ENCODE data around the gene TPGS1. TPM values are rescaled to one million over a fixed set of nuclear protein-coding genes. Genes with fewer than 3 reads are reported as not detected.

TPGS1 gene
- total RNA-seq, 5 donors from 2014 or later (not counting 1 experiment from before 2014, with no cell fraction given): 22.2 to 44.4 (median 39.4) TPM

GRCh38 chr19:498977-499623, 8.2 kb upstream of the TPGS1 start:
- no peaks in the 10 kb centered on the region for H3K36me3 ChIP-seq (ENCODE audit: control insufficient read depth in 2 of 2, extremely low read depth in 1 of 2, insufficient read depth in 1 of 2, low read length in 1 of 2)
- no peak overlapping the region for H3K27ac Mint-ChIP-seq
- H3K4me3 Mint-ChIP-seq: peak overlapping the region in 1 of 3 donors; percentile 67
- DNase-seq: no peak
- H3K4me3 ChIP-seq (ENCODE audit: control insufficient read depth in 1 of 2, extremely low read depth in 1 of 2, low read length in 1 of 2): no peak overlapping the region
- no peaks in the 10 kb centered on the region for H3K9me3 ChIP-seq
- CTCF ChIA-PET: no interaction called here
- H3K9me3 Mint-ChIP-seq: no peaks in the 10 kb centered on the region
- H3K27me3 Mint-ChIP-seq: peaks cover 11 to 16% of the 10 kb centered on the region in 2 donors
- peaks cover 3% of the 10 kb centered on the region for H3K36me3 Mint-ChIP-seq
- H3K4me1 Mint-ChIP-seq: peaks cover 3 to 10% (median 10%) of the 10 kb centered on the region in 3 donors
- peaks cover 0 to 23% of the 10 kb centered on the region in 2 experiments for H3K4me1 ChIP-seq (ENCODE audit: control insufficient read depth in 1 of 2, extremely low read depth in 1 of 2, insufficient read depth in 2 of 2, low read length in 2 of 2)
- POLR2A ChIA-PET: no interaction called here
- ATAC-seq (replicated peaks in 1 of 4): no peak
- no peak overlapping the region for H3K27ac ChIP-seq (ENCODE audit: low read length)
- WGBS (ENCODE audit: insufficient coverage): 81% methylated on average over 26 of the region's 31 CpGs
- peaks cover 4 to 45% of the 10 kb centered on the region in 2 experiments for H3K27me3 ChIP-seq (replicated peaks in 1 of 2; ENCODE audit: control insufficient read depth in 2 of 2, extremely low read depth in 1 of 2, insufficient read depth in 2 of 2, low read length in 1 of 2)

- WGBS (ENCODE audit: insufficient coverage): 77% methylated on average over 11 of the region's 17 CpGs
- CTCF ChIA-PET: no interaction called here
- DNase-seq (no peak), ATAC-seq (replicated peaks in 1 of 4) (no peak)
- no peak overlapping the region for H3K27ac ChIP-seq (ENCODE audit: low read length)
- H3K36me3 Mint-ChIP-seq: peaks cover 3% of the 10 kb centered on the region
- peaks cover 0 to 22% of the 10 kb centered on the region in 2 experiments for H3K4me1 ChIP-seq (ENCODE audit: control insufficient read depth in 1 of 2, extremely low read depth in 1 of 2, insufficient read depth in 2 of 2, low read length in 2 of 2)
- no peaks in the 10 kb centered on the region for H3K9me3 ChIP-seq
- POLR2A ChIA-PET: no interaction called here
- no peak overlapping the region for H3K4me3 Mint-ChIP-seq
- H3K27ac Mint-ChIP-seq: no peak overlapping the region
- H3K4me1 Mint-ChIP-seq: peaks cover 7 to 17% (median 17%) of the 10 kb centered on the region in 3 donors
- no peaks in the 10 kb centered on the region for H3K36me3 ChIP-seq (ENCODE audit: control insufficient read depth in 2 of 2, extremely low read depth in 1 of 2, insufficient read depth in 1 of 2, low read length in 1 of 2)
- peaks cover 7 to 13% of the 10 kb centered on the region in 2 donors for H3K27me3 Mint-ChIP-seq
- peaks cover 4 to 26% of the 10 kb centered on the region in 2 experiments for H3K27me3 ChIP-seq (replicated peaks in 1 of 2; ENCODE audit: control insufficient read depth in 2 of 2, extremely low read depth in 1 of 2, insufficient read depth in 2 of 2, low read length in 1 of 2)
- no peak overlapping the region for H3K4me3 ChIP-seq (ENCODE audit: control insufficient read depth in 1 of 2, extremely low read depth in 1 of 2, low read length in 1 of 2)
- no peaks in the 10 kb centered on the region for H3K9me3 Mint-ChIP-seq
Measured at GRCh38 chr19:501646-502045, 5.7 kb upstream of the TPGS1 start.

- Mint-ChIP-seq H3K27me3 (peaks cover under 1 to 1% of the 10 kb centered on the region in 2 donors), H3K27ac (no peak overlapping the region), H3K4me1 (peaks cover 23 to 34% (median 27%) of the 10 kb centered on the region in 3 donors), H3K9me3 (no peaks in the 10 kb centered on the region), H3K36me3 (no peaks in the 10 kb centered on the region), H3K4me3 (no peak overlapping the region)
- ChIA-PET POLR2A (no interaction called here), CTCF (interaction anchor here in 1 of 2 donors (1.1 kb wide), 1 partner anchor 9 kb away, joined by 3 read pairs; no protein-coding TSS in a partner anchor)
- Histone ChIP-seq H3K27ac (ENCODE audit: low read length) (no peak overlapping the region), H3K27me3 (replicated peaks in 1 of 2; ENCODE audit: control insufficient read depth in 2 of 2, extremely low read depth in 1 of 2, insufficient read depth in 2 of 2, low read length in 1 of 2) (peaks cover 2 to 4% of the 10 kb centered on the region in 2 experiments), H3K9me3 (no peaks in the 10 kb centered on the region), H3K4me3 (ENCODE audit: control insufficient read depth in 1 of 2, extremely low read depth in 1 of 2, low read length in 1 of 2) (no peak overlapping the region), H3K36me3 (ENCODE audit: control insufficient read depth in 2 of 2, extremely low read depth in 1 of 2, insufficient read depth in 1 of 2, low read length in 1 of 2) (peaks cover 0 to 1% of the 10 kb centered on the region in 2 donors), H3K4me1 (ENCODE audit: control insufficient read depth in 1 of 2, extremely low read depth in 1 of 2, insufficient read depth in 2 of 2, low read length in 2 of 2) (peaks cover 10 to 33% of the 10 kb centered on the region in 2 experiments)
- ATAC-seq (replicated peaks in 1 of 4) (no peak), DNase-seq (no peak)
- WGBS (ENCODE audit: insufficient coverage): 94% methylated on average over 9 of the region's 14 CpGs
Measured at GRCh38 chr19:504616-505015, 2.7 kb upstream of the TPGS1 start.

- ATAC-seq (replicated peaks in 1 of 4) (peak; percentile 62 to 65 (median 63)), DNase-seq (peak; percentile 82 to 98 (median 91))
- ChIA-PET POLR2A (interaction anchor here in 1 of 2 donors (0.5 kb wide), 1 partner anchor 25 kb away, joined by 6 read pairs; no protein-coding TSS in a partner anchor), CTCF (interaction anchor here (0.6 to 1.4 kb wide), 11 partner anchors 9 to 240 kb away, joined by 3 to 10 read pairs (median 3); partner anchors contain the start of genes CDC34 (in 2 of the 2) and MADCAM1 (in 1 of the 2))
- H3K4me3 ChIP-seq (ENCODE audit: control insufficient read depth in 1 of 2, extremely low read depth in 1 of 2, low read length in 1 of 2): peak overlapping the region; percentile 79 to 86
- Mint-ChIP-seq H3K36me3 (no peaks in the 10 kb centered on the region), H3K4me1 (peaks cover 36 to 51% (median 41%) of the 10 kb centered on the region in 3 donors), H3K27ac (peak overlapping the region; percentile 99 to 100), H3K27me3 (no peaks in the 10 kb centered on the region), H3K9me3 (no peaks in the 10 kb centered on the region), H3K4me3 (peak overlapping the region; percentile 92 to 97 (median 96))
- peaks cover 13 to 52% of the 10 kb centered on the region in 2 experiments for H3K4me1 ChIP-seq (ENCODE audit: control insufficient read depth in 1 of 2, extremely low read depth in 1 of 2, insufficient read depth in 2 of 2, low read length in 2 of 2)
- peak overlapping the region; percentile 93 for H3K27ac ChIP-seq (ENCODE audit: low read length)
- H3K9me3 ChIP-seq: no peaks in the 10 kb centered on the region
- 1% methylated on average over 44 of the region's 48 CpGs for WGBS (ENCODE audit: insufficient coverage)
- peaks cover 0 to 4% of the 10 kb centered on the region in 2 donors for H3K36me3 ChIP-seq (ENCODE audit: control insufficient read depth in 2 of 2, extremely low read depth in 1 of 2, insufficient read depth in 1 of 2, low read length in 1 of 2)
- H3K27me3 ChIP-seq (replicated peaks in 1 of 2; ENCODE audit: control insufficient read depth in 2 of 2, extremely low read depth in 1 of 2, insufficient read depth in 2 of 2, low read length in 1 of 2): no peaks in the 10 kb centered on the region
Measured at GRCh38 chr19:506404-507285, 652 bp upstream of the TPGS1 start.

GRCh38 chr19:508204-509150, 1.2 kb downstream of the TPGS1 start:
- Histone ChIP-seq H3K4me1 (ENCODE audit: control insufficient read depth in 1 of 2, extremely low read depth in 1 of 2, insufficient read depth in 2 of 2, low read length in 2 of 2) (peaks cover 15 to 70% of the 10 kb centered on the region in 2 experiments), H3K36me3 (ENCODE audit: control insufficient read depth in 2 of 2, extremely low read depth in 1 of 2, insufficient read depth in 1 of 2, low read length in 1 of 2) (peaks cover 0 to 4% of the 10 kb centered on the region in 2 donors), H3K27me3 (replicated peaks in 1 of 2; ENCODE audit: control insufficient read depth in 2 of 2, extremely low read depth in 1 of 2, insufficient read depth in 2 of 2, low read length in 1 of 2) (no peaks in the 10 kb centered on the region), H3K4me3 (ENCODE audit: control insufficient read depth in 1 of 2, extremely low read depth in 1 of 2, low read length in 1 of 2) (peak overlapping the region; percentile 79 to 86), H3K9me3 (no peaks in the 10 kb centered on the region), H3K27ac (ENCODE audit: low read length) (peak overlapping the region; percentile 93)
- CTCF ChIA-PET: interaction anchor here in 1 of 2 donors (0.6 kb wide), 1 partner anchor 22 kb away, joined by 3 read pairs; no protein-coding TSS in a partner anchor
- WGBS (ENCODE audit: insufficient coverage): 63% methylated on average over 20 of the region's 32 CpGs
- DNase-seq (no peak), ATAC-seq (replicated peaks in 1 of 4) (no peak)
- peak overlapping the region; percentile 89 to 99 for H3K27ac Mint-ChIP-seq
- no peaks in the 10 kb centered on the region for H3K9me3 Mint-ChIP-seq
- POLR2A ChIA-PET: no interaction called here
- peaks cover 43 to 63% (median 46%) of the 10 kb centered on the region in 3 donors for H3K4me1 Mint-ChIP-seq
- H3K4me3 Mint-ChIP-seq: peak overlapping the region; percentile 92 to 97 (median 96)
- no peaks in the 10 kb centered on the region for H3K36me3 Mint-ChIP-seq
- no peaks in the 10 kb centered on the region for H3K27me3 Mint-ChIP-seq
